ENCODE results near the gene SLC2A11.

The SLC2A11 gene, protein sequence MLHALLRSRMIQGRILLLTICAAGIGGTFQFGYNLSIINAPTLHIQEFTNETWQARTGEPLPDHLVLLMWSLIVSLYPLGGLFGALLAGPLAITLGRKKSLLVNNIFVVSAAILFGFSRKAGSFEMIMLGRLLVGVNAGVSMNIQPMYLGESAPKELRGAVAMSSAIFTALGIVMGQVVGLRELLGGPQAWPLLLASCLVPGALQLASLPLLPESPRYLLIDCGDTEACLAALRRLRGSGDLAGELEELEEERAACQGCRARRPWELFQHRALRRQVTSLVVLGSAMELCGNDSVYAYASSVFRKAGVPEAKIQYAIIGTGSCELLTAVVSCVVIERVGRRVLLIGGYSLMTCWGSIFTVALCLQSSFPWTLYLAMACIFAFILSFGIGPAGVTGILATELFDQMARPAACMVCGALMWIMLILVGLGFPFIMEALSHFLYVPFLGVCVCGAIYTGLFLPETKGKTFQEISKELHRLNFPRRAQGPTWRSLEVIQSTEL

DNA sequence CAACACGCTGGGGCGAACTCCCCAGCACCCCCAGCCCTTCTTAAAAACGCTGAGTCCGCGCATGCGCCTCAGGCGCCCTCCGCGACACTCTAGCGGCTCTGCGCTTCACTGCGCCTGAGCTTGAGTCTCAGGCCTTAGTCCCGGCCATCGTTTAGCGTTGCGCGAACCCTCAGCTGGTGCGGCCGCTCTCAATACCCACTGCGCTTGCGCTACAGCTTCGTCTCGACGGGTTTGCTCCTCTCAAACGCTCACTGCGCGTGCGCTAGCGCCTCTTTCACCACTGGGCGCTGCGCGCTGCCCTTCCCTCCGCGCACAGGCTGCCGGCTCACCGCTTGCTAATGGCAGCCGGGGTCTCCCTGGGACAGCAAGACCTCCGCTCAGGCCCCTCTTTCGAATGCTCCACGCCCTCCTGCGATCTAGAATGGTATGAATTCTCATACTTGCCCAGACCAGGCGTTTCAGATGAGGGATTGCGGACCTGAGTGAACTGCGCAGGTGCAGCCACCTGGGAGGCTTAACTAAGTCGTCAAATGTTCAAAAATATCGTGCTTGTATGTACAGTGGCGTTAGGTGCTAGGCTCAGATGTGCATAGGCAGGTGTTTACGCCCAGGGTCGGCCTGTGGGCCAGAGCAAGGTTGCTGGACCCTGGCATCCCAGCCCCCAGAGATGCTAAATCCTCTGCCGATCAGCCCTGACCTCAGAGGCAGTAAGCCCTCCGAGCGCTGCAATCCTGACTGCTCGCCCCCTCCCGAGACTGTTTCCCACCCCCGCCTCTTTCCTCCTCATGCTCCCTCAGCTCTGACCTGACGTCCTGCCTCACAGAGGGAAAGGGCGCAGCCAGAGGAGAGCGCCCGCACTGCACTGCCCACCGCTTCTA, at the start of gene SLC2A11:
TSS of gene SLC2A11 (plus strand) at position 270 of the 878 bp plus-strand sequence. CDS start at position 395, 125 bp downstream.
- DNase-seq (ENCODE audit: low read depth in 2 of 2): peak; percentile 91

DNA sequence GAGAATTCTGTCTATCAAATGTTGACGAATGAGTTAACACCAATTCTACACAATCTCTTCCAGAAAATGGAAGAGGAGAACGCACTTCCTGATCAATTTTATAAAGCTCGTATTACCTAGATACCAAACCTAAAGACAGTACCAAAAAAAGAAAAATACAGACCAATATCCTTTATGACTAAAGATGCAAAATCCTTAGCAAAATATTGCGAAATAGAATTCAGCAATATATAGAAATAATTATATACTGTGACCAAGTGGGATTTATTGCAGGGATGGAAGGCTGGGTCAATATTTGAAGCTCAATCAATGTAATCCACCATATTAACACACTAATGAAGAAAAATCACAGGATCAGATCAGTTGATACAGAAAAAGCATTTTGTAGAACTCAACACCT, 45.3 kb upstream of the SLC2A11 start:
- DNase-seq (ENCODE audit: low read depth in 2 of 2): no peak

DNA sequence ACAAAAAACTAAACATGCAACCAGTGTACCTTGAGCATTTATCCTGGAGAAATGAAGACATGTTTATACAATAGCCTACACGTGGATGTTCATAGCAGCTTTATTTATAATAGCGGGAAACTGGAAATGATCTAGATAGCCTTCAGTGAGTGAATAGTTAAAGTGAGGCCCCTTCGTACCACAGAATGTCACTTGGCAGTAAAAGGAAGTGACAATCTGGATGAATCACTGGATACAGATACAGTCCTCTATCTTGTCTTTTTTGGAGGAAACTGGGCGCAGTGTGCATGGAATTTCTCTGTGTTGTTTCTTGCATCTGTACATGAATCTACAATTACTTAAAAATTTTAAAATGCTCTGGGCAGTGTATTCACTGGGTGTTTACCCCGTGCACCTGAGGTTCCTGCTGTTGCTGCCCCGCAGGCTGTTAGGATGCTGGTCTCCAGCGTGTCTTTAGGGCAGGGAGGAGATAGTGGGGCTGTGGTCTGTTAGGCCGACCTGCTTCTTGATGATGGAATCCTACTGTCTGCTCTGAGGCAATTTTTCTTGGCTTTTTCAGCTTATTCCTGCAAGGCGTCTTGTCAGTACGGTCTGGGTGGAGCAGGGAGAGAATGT, 42.0 kb upstream of the SLC2A11 start:
- no peak for DNase-seq (ENCODE audit: low read depth in 2 of 2)

DNA sequence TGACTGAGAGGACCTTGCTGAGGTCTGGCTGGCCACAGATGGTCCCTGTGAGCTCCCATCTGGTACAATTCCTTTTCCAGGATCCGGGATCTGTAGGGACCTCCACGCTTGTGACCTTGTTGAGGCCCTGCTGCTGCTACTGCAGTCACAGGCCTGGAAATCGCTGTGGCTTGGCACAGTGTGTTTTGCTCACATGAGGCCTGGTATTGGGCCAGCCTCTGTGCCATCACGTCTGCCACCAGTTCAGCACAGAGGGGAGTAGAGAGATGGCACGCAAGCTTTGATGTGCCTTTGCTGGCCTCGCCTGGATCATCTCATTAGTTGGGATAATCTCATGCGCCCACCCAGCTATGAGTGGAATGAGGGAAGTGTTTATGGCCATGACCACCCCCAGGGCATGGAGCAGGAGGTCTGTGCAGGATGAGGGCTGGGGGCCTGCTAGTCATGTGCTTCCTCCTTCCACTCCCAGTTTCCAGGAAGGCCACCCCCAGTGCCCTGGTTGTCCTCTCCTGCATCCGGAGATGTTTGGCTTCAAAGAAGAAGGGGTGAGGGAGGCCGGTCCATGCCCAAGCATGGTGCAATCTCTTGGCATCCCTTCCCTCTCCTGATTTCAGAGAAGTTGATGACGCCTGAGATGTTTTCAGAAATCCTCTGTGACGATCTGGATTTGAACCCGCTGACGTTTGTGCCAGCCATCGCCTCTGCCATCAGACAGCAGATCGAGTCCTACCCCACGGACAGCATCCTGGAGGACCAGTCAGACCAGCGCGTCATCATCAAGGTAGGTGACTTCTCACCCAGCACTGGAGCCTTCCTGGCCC, 41.3 kb upstream of the SLC2A11 start:
- DNase-seq (ENCODE audit: low read depth in 2 of 2): no peak

DNA sequence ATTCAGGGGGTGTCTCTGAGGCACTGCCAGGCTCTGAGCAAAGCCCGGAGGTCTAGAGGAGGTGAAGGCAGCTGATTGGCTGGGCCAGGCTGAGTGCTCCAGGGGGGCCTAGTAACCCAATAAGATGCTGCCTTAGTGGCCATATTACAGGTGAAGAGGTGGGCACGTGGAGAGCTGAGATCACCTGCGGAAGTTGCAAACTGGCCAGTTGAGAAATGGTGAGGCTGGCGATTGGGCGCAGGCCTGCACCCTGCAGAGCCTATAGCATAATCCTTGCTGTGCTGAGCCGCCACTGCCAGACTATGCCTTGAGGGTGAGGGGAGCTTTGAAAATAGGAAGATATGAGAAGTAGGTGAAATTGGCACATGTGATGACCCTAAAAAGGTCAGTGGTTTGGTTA, 40.5 kb upstream of the SLC2A11 start:
- DNase-seq (ENCODE audit: low read depth in 2 of 2): no peak

DNA sequence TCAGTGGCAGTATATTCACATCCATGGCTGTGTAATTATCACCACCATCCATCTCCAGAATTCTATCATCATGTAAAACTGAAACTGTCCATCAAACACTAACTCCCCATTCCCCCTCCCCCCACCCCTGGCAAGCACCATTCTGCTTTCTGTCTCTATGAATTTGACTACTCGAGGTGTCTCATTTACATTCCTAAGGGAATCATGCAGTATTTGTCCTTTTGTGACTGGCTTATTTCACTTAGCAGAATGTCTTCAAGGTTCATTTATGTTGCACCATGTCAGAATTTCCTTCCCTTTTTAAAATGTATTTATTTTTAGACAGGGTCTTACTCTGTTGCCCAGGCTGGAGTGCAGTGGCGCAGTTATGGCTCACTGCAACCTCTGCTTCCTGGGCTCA, 39.1 kb upstream of the SLC2A11 start:
- DNase-seq (ENCODE audit: low read depth in 2 of 2): no peak

DNA sequence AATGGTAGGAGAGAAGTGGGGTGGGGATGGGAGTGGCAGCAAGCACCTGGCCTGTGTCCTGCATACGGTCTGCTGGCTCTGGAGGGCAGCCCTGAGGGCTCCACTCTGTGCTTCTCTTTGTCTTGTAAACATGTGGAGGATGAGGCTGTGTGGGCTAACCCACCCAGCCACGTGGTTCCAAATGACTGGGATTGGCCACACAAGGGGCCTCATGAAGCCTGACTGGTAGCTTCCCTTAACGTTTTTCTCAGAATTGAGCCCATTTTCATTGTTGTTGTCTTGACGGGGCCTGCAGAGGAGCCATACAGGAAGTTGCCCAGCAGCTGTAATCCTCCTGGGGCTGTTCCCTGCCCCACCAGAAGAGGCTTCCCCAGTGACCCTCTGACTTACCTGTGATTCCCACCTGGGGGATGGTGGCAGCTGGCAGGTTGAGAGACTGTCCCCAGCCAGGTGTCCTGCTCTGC, 36.9 kb upstream of the SLC2A11 start:
- DNase-seq (ENCODE audit: low read depth in 2 of 2): no peak

DNA sequence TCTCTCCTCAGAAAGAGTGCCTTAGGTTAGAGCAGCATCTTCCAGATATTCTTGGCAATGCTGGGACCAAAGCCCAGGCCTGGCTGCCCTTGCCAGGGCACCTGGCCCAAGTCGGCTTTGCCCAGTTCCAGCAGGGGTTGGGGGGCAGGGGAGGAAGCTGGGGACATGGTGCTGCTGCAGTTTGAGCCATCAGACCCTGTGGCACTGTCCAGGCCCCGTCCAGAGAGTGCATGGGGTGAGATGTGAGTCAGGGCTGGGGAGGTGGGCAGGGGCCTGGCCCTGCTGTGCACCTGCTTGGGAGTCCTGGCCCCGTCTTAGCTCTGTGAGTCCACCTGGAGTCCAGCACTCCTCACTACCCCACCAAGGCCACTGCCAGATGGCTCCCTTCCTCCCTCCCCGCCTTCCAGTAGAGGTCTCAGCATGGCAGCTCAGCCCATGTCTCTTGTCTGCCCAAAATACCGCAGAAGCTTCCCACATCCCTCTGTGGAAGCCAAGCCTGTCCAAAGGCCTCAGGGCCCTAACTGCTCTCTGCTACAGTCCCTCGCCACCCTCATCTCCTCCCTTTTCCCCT, 35.5 kb upstream of the SLC2A11 start:
- no peak for DNase-seq (ENCODE audit: low read depth in 2 of 2)

DNA sequence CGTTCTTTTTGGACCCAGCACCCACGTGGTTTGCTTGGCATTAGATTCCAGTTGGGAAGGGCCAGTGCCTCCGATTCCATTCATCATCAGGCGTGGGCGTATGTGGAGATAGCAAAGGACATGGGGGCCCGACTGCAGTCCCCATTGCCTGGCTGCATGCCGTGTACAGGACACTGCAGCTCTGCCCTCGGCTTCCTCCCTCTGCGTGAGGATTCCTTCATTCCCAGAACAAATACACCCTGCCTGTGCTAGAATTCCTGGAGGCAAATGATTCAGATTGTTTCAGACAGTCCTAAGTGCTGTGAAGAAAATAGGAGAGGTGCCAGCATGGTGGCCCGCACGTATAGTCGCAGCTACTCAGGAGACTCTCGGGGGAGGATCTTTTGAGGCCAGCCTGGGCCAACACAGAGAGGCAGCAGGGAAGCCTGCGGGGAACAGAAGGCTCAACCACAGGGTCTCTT, 34.3 kb upstream of the SLC2A11 start:
- DNase-seq (ENCODE audit: low read depth in 2 of 2): no peak

DNA sequence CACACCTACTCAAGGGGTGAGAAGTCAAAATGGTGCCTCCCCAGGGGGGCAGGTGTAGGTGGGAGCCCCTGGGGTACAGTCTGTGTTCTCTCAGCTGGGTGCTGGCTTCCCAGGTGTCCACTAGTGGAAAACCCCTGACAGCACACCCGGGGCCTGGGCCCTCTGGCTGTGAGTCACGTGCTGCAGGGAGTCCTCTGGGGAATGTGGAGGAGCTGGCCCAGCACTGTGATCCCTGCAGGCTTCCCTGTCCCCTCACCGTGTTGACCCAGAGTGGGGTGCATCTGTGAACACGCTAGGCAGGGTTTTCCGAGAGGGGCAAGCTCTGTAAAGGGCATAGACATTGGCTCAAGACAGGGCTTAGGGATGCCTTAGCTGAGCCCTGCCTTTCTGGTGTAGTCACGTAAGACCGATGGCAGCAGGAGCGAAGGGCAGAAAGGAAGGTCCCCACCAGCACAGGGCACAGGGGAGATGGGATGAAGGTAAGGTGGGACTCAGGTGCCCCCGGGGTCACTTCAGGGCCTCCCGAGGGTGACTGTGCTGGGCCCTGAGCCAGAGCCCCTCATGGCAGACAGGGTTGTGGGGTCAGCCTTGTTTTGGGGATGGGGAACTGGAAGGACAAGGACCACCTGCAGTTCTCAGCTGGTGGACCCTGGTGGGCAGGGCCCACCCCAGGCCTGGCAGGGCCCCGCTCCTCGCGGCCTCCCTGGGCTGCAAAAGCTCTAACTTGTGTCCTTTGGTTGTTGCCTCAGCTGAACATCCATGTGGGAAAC, 33.0 kb upstream of the SLC2A11 start:
- DNase-seq (ENCODE audit: low read depth in 2 of 2): no peak

DNA sequence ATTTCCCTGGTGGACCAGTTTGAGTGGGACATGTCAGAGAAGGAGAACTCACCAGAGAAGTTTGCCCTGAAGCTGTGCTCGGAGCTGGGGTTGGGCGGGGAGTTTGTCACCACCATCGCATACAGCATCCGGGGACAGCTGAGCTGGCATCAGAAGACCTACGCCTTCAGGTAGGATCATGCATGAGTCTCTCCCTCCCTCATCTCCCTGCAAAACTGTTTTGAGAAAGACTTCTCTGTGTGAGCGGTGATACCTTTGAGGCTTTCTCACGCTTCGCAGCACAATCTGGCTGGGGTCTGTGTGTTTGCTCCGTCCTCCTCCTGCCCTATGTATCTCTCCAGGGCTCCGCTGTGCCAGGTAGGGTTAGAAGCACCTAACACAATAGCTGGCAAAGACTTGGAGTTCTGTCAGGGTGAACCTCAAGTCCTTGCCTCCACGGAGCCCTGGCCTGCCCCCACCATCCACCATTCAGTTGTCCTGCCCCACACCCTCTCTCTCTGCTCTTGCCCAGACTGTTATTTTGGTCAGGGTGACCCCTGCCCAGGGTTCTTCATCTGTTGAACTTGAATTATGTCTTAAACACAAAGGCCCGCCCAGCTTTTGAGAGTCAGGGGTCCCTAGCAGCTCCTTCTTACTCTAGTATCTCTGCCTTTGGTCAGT, 32.3 kb upstream of the SLC2A11 start:
- DNase-seq (ENCODE audit: low read depth in 2 of 2): no peak

DNA sequence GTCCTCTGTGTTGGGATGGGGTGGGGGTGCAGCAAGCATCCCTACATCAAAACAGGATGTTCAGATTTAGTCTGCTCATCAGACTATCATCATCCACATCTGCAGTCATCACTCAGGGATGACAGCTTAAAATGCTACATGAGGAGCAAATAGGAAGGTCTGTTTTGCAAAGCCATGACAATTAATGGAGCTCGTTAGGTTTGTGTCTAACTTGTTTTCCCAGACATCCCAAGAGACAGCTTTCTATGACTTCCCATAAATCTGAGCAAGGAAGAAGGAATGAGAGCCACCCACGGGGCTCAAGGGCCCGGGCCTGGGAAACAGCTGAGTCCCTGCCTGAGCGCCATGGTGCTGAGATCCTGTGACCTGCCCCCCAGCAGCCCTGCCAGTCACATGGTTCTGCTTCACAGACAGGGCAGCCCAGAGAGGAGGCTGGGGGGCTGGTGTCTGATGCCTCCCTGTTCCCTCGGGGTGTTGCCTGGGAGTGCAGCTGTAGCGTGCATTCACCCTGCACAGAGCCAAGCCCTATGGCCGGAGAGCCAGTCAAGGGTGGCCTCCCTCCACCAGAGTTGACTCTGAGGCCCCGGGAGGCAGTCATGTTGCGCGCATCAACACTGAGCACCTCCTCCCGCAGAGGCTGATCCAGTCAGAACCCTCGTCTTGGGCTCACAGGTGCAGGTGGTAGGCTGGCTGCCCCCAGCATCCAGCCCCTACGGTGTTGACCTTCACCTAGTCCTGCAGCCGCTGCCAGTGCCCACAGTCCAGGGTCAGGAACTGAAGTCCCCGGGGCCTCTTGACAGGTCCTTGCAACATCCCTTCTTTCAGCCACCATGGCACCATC, 30.9 kb upstream of the SLC2A11 start:
- no peak for DNase-seq (ENCODE audit: low read depth in 2 of 2)

DNA sequence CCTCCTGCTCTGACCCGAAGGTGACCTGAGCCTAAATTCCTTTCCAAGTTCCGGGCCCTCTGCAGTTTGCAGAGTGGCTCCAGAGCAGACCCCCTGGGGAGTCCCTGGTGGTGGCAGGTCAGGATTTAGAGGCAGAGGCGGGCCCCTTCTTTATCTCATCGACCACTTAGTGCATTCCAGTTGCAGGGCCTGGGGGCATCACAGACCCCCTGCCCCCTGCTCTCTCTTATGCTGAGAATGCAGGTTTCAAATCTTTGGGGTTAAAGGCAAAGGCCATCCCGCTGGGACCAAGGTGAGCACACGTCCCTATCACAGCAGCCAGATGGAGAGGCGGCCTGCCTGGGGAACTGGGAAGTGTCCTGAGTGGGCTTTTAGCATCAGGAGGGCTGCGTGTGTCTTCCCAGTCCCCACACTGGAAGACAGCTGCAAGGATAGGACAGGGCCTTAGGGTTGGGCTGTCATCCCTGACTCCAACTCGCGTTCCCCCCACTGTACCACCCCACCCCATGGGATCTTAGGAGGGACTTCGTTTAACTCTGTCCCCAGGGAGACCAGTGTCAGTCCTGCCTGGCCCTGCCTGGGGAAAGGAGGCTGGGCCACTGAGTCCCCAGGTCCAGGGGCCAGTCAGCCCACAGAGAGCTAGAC, 30.2 kb upstream of the SLC2A11 start:
- DNase-seq (ENCODE audit: low read depth in 2 of 2): no peak

DNA sequence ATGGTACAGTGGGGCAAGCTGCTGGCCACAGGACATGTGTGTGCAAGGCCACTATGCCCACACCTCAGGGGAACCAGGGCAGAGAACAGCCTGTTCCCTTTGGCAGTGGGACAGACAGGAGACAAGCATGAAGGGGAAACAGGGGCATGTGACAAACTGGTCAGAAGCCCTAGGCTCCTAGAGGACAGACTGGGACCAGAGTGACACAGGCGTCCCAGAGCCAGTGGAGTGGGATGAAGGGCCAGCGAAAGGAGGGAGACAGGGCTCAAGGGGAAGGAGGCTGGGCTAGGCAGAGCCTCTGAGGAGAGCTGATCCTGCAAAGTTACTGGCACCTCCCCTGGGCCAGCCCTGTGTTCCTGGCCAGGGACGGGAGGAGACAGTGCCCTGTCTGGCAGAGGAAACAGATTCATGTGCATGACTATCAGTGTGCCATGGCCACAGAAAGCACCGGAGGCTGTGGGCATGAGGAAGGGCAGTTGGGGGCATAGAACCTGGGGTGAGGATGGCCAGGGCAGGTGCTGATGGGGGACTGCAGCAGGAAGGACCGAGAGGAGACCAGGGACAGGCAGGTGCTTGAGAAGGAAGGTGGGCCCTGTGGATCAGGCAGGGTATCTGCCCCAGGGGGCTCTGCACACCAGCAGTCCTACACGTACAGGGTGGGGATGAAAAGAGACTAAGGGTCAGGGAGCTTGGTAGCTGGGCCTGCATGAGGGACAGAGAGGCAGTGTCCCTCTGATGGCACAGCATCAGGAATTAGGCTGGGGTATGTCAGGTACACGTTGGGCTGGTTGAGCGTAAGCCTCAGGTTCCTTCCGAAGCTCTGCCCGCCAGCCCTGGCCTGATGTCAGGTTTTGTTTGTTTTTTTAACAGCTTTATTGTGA, 28.6 kb upstream of the SLC2A11 start:
- no peak for DNase-seq (ENCODE audit: low read depth in 2 of 2)

DNA sequence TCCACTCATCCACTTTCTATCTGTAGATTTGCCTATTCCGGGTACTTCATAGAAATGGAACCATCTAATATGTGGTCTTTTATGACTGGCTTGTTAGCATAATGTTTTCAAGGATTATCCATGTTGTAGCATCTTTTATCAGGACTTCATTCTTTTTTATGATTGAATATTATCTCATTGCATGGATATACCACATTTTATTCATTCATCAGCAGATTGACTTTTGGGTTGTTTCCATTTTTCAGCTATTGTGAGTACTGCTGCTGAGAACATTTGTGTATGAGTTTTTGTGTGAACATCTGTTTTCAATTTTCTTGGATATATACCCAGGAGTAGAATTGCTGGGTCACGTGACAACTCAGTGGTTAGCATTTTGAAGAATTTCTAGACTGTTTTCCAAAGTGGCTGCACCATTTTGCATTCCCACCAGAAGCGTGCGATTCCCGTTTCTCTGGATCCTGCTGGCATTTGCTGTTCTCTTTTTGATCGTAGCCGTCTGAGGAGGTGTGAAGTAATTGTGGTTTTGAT, 27.8 kb upstream of the SLC2A11 start:
- no peak for DNase-seq (ENCODE audit: low read depth in 2 of 2)

DNA sequence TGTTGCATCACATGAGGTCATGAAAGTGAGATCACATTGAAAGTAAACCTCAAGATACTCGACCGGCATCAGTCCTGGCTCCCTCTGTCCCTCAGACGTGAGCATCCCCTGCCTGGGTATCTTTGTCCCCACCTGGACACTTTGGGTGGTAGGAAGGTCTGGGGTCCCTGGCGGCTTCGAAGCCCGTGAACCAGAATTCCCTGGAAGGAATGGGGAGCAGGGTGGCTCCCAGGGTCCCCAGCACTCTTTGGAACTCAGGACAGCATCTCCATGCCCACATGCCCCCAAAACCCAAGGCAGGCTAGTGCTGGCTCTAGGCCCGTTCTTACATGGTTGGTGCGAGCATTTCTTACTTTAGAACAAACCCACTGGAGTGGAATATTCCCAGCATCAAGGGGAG, 26.4 kb upstream of the SLC2A11 start:
- DNase-seq (ENCODE audit: low read depth in 2 of 2): no peak

DNA sequence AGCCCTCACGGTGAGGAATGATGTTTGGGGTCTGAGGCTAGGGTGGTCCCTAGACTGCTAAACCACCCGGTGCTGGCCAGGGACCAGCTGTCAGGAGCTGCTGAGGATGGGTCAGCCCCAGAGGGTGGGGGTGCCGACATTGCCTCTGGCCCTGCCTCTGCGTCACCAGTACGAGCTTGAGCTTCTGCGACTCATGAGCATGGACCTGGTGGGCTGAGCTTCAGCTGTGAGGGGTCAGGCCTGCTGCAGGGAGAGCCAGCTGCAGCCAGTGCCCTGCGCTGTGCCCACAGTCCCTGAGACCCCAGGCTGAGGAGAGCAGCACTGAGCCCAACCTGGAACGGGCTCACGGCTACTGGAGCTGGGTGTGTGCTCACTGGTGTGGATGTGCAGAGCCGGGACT, 25.9 kb upstream of the SLC2A11 start:
- DNase-seq (ENCODE audit: low read depth in 2 of 2): no peak

Measured in stimulated activated CD4-positive, alpha-beta T cell treated with anti-CD3 and anti-CD28 coated beads, Interleukin-15, amount 100 ng/mL, for 48 hours (primary cell).